HL-60 (cell line): ENCODE data around the gene INKA2.

Experiments
- POLR2AphosphoS5 ChIP-seq: IDR thresholded peaks from 2 replicates; pipeline ENCODE4 v1.6.1; 2012; ENCODE audit warnings: low read depth
- TF ChIP-seq, protein P1 (sequence below): IDR thresholded peaks from one replicate; pipeline ENCODE4 v1.5.1; 2011; ENCODE audit warnings: low read length, control low read depth, inconsistent platforms; ENCODE audit not compliant: insufficient read depth
- TF ChIP-seq, protein P2 (sequence below): IDR thresholded peaks from 2 replicates; pipeline ENCODE4 v1.6.1; 2012; ENCODE audit warnings: low read depth; ENCODE audit not compliant: insufficient replicate concordance

DNA sequence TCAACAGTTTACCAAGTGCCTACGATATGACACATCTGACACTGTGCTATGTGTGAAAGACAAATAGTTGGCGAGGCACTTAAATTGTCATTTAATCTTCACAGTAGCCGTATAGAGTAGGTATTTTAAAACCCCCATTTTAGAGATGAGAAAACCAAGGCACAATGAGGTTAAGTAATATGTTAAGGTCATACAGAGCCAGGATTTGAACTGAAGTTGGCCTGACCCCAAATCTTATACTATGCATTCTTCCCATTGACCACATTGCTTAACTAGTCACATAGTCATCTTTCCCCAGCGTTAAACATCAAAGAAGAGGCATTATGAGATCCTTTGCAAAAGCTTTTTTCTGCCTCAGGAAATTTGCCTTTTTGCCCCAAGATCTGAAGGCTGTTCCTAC, 3.9 kb downstream of the INKA2 start:
- TF ChIP-seq, protein P1, sequence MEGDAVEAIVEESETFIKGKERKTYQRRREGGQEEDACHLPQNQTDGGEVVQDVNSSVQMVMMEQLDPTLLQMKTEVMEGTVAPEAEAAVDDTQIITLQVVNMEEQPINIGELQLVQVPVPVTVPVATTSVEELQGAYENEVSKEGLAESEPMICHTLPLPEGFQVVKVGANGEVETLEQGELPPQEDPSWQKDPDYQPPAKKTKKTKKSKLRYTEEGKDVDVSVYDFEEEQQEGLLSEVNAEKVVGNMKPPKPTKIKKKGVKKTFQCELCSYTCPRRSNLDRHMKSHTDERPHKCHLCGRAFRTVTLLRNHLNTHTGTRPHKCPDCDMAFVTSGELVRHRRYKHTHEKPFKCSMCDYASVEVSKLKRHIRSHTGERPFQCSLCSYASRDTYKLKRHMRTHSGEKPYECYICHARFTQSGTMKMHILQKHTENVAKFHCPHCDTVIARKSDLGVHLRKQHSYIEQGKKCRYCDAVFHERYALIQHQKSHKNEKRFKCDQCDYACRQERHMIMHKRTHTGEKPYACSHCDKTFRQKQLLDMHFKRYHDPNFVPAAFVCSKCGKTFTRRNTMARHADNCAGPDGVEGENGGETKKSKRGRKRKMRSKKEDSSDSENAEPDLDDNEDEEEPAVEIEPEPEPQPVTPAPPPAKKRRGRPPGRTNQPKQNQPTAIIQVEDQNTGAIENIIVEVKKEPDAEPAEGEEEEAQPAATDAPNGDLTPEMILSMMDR = no peak
- TF ChIP-seq POLR2AphosphoS5 = no peak
- TF ChIP-seq, protein P2, sequence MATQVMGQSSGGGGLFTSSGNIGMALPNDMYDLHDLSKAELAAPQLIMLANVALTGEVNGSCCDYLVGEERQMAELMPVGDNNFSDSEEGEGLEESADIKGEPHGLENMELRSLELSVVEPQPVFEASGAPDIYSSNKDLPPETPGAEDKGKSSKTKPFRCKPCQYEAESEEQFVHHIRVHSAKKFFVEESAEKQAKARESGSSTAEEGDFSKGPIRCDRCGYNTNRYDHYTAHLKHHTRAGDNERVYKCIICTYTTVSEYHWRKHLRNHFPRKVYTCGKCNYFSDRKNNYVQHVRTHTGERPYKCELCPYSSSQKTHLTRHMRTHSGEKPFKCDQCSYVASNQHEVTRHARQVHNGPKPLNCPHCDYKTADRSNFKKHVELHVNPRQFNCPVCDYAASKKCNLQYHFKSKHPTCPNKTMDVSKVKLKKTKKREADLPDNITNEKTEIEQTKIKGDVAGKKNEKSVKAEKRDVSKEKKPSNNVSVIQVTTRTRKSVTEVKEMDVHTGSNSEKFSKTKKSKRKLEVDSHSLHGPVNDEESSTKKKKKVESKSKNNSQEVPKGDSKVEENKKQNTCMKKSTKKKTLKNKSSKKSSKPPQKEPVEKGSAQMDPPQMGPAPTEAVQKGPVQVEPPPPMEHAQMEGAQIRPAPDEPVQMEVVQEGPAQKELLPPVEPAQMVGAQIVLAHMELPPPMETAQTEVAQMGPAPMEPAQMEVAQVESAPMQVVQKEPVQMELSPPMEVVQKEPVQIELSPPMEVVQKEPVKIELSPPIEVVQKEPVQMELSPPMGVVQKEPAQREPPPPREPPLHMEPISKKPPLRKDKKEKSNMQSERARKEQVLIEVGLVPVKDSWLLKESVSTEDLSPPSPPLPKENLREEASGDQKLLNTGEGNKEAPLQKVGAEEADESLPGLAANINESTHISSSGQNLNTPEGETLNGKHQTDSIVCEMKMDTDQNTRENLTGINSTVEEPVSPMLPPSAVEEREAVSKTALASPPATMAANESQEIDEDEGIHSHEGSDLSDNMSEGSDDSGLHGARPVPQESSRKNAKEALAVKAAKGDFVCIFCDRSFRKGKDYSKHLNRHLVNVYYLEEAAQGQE = no peak
